ENCODE measurements around the gene STAT4.

The STAT4 gene

DNA sequence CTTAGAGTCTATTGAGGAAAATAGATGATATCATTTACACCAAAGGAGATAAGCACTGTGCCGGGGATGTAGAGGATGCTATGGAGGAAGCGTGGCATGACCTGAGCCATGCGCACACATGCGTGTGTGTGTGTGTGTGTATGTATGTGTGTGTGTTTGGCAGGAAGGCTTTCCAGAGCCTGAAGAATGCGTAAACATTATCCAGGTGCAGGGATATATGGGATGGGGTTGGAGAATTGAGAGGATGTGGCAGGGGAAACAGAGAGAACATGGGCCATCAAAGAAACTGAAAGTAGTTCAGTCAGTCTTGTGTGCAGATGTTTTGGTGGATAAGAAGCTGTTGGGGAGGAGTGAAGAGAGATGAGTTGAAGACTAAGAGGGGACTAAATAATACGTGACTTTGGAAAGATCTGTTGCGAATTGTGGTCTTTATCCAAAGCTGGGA is 127.5 kb downstream of the STAT4 start:
- H3K4me3 ChIP-seq (ENCODE audit: control insufficient read depth, low read depth, low read length), result no peak overlapping the region
- no peak for DNase-seq (ENCODE audit: low read depth)
- TF ChIP-seq, protein P1, sequence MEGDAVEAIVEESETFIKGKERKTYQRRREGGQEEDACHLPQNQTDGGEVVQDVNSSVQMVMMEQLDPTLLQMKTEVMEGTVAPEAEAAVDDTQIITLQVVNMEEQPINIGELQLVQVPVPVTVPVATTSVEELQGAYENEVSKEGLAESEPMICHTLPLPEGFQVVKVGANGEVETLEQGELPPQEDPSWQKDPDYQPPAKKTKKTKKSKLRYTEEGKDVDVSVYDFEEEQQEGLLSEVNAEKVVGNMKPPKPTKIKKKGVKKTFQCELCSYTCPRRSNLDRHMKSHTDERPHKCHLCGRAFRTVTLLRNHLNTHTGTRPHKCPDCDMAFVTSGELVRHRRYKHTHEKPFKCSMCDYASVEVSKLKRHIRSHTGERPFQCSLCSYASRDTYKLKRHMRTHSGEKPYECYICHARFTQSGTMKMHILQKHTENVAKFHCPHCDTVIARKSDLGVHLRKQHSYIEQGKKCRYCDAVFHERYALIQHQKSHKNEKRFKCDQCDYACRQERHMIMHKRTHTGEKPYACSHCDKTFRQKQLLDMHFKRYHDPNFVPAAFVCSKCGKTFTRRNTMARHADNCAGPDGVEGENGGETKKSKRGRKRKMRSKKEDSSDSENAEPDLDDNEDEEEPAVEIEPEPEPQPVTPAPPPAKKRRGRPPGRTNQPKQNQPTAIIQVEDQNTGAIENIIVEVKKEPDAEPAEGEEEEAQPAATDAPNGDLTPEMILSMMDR (IDR thresholded peaks at IDR 0.05; ENCODE audit: control insufficient read depth, insufficient read depth, low read depth, low read length, missing control alignments), result no peak

DNA sequence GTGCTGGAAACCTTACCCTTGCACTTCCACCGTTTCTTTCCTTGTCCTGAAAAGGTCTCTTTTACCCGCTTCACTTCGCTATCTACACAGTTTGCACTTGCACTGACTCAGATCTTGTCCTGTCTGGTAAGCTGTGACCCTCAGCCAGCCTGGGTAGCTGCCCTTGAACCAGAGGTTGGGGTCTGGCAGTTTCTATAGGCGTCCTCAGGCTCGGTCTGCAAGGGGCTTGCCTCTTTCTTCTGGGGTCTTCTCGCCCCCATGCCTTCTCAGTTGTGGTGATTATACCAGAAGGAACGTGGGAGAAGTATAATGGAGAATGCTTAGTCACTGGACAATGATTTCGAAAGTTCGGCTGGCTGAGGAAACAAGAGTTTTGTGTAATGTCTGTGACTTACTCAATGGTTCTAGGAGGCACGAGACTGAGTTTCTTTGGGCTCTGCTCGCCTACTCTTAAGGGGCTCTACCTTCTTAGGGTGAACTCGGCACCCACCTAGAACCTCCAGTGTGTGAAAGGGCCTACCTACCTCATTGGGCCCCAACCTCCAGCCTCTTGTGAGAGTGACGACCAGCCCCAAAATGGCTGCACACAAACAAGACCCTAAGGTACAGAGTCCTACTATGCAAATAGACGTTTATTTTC is 129.9 kb downstream of the STAT4 start:
- peak overlapping the region; percentile 79 for H3K4me3 ChIP-seq (ENCODE audit: control insufficient read depth, low read depth, low read length)
- peak; percentile 82 for DNase-seq (ENCODE audit: low read depth)
- TF ChIP-seq, protein P1 (IDR thresholded peaks at IDR 0.05; ENCODE audit: control insufficient read depth, insufficient read depth, low read depth, low read length, missing control alignments), result no peak

DNA sequence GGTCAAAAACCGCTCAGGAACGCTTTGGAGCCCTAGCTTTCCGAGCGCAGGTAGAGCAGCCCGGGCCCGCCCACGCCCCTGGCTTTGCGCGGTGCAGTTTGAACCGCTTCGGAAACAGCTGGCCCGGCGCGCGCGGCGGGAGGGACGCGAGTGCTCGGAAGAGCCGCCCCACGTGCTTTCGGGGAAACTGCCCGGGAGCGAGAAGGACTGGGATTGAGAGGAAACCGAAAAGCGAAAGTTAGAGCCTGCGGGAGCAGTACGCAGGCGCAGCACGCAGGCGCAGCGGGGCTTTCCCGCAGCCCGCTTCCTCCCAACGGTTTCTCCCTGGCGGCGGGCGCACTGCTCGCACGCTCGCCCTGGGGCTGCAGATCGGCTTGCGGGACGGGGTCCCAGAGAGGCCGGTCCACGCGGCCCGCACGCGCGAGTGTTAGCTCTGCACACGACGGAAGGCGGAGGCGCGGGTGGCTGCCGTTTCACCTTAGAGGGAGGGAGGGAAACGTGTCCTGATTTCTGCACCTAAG is 130.5 kb downstream of the STAT4 start:
- TF ChIP-seq, protein P1 (IDR thresholded peaks at IDR 0.05; ENCODE audit: control insufficient read depth, insufficient read depth, low read depth, low read length, missing control alignments), result no peak
- peak overlapping the region; percentile 79 for H3K4me3 ChIP-seq (ENCODE audit: control insufficient read depth, low read depth, low read length)
- peak; percentile 88 for DNase-seq (ENCODE audit: low read depth)

- DNase-seq (ENCODE audit: low read depth), result no peak
- no peak overlapping the region for H3K4me3 ChIP-seq (ENCODE audit: control insufficient read depth, low read depth, low read length)
- TF ChIP-seq, protein P1 (IDR thresholded peaks at IDR 0.05; ENCODE audit: control insufficient read depth, insufficient read depth, low read depth, low read length, missing control alignments), result no peak
These were observed 131.4 kb downstream of the STAT4 start for GRCh38 chr2:191019376-191019775.

- TF ChIP-seq, protein P1 (IDR thresholded peaks at IDR 0.05; ENCODE audit: control insufficient read depth, insufficient read depth, low read depth, low read length, missing control alignments), result no peak
- H3K4me3 ChIP-seq (ENCODE audit: control insufficient read depth, low read depth, low read length), result no peak overlapping the region
- no peak for DNase-seq (ENCODE audit: low read depth)
These were observed 132.1 kb downstream of the STAT4 start for GRCh38 chr2:191018643-191019119.

- no peak overlapping the region for H3K4me3 ChIP-seq (ENCODE audit: control insufficient read depth, low read depth, low read length)
- no peak for DNase-seq (ENCODE audit: low read depth)
- TF ChIP-seq, protein P1 (IDR thresholded peaks at IDR 0.05; ENCODE audit: control insufficient read depth, insufficient read depth, low read depth, low read length, missing control alignments), result no peak
These were observed 132.7 kb downstream of the STAT4 start for GRCh38 chr2:191018048-191018447.

Measured in AG09309 (cell line).